ENCODE measurements around the gene C9orf153.

The C9orf153 gene

GRCh38 chr9:86185872-86186271, 73.6 kb downstream of the C9orf153 start:
- peak; percentile 29 for DNase-seq (ENCODE audit: low read depth)
- H3K4me3 ChIP-seq (ENCODE audit: control insufficient read depth, low read depth, low read length), result no peak overlapping the region
- no peak for TF ChIP-seq CTCF (conservative IDR thresholded peaks at IDR 0.05; ENCODE audit: control insufficient read depth, insufficient read depth, low read depth, low read length)

- no peak for TF ChIP-seq CTCF (conservative IDR thresholded peaks at IDR 0.05; ENCODE audit: control insufficient read depth, insufficient read depth, low read depth, low read length)
- DNase-seq (ENCODE audit: low read depth), result no peak
- H3K4me3 ChIP-seq (ENCODE audit: control insufficient read depth, low read depth, low read length), result no peak overlapping the region
Observed at GRCh38 chr9:86184138-86184524, 75.3 kb downstream of the C9orf153 start.

- peak; percentile 40 for DNase-seq (ENCODE audit: low read depth)
- TF ChIP-seq CTCF (conservative IDR thresholded peaks at IDR 0.05; ENCODE audit: control insufficient read depth, insufficient read depth, low read depth, low read length), result no peak
Observed at GRCh38 chr9:86183229-86184137, 76.0 kb downstream of the C9orf153 start.

GRCh38 chr9:86181379-86182315, 77.8 kb downstream of the C9orf153 start:
- no peak for DNase-seq (ENCODE audit: low read depth)
- no peak overlapping the region for H3K4me3 ChIP-seq (ENCODE audit: control insufficient read depth, low read depth, low read length)
- no peak for TF ChIP-seq CTCF (conservative IDR thresholded peaks at IDR 0.05; ENCODE audit: control insufficient read depth, insufficient read depth, low read depth, low read length)

More at GRCh38 chr9:86183229-86184137, 76.0 kb downstream of the C9orf153 start:
- H3K4me3 ChIP-seq (ENCODE audit: control insufficient read depth, low read depth, low read length), result no peak overlapping the region

- no peak for DNase-seq (ENCODE audit: low read depth)
- TF ChIP-seq CTCF (conservative IDR thresholded peaks at IDR 0.05; ENCODE audit: control insufficient read depth, insufficient read depth, low read depth, low read length), result no peak
- no peak overlapping the region for H3K4me3 ChIP-seq (ENCODE audit: control insufficient read depth, low read depth, low read length)
Observed at GRCh38 chr9:86178503-86178902, 81.0 kb downstream of the C9orf153 start.

- no peak for TF ChIP-seq CTCF (conservative IDR thresholded peaks at IDR 0.05; ENCODE audit: control insufficient read depth, insufficient read depth, low read depth, low read length)
- no peak overlapping the region for H3K4me3 ChIP-seq (ENCODE audit: control insufficient read depth, low read depth, low read length)
- DNase-seq (ENCODE audit: low read depth), result no peak
Observed at GRCh38 chr9:86177995-86178394, 81.5 kb downstream of the C9orf153 start.
